Parathyroid adenoma (tissue), 2 donors: ENCODE measurements around the gene TCF25.

Source experiments
- H2AFZ ChIP-seq: fragments of 300-600 bp; sonication (generic); one replicate; pipeline ENCODE4 v1.7.0; 2017; ENCODE audit warnings: antibody characterized with exemption, mild to moderate bottlenecking
- H3K27ac ChIP-seq: fragments of 300-600 bp; sonication (generic); one replicate; pipeline ENCODE4 v1.7.0; 2017
- H3K27me3 ChIP-seq: fragments of 300-600 bp; sonication (generic); one replicate; pipeline ENCODE4 v1.7.0; 2017; ENCODE audit warnings: low read length; ENCODE audit not compliant: control insufficient read depth, insufficient read depth
- H3K36me3 ChIP-seq: fragments of 300-600 bp; sonication (generic); one replicate; pipeline ENCODE4 v1.7.0; 2017; ENCODE audit warnings: low read length; ENCODE audit not compliant: control insufficient read depth, insufficient read depth
- H3K4me1 ChIP-seq: fragments of 300-600 bp; sonication (generic); one replicate; pipeline ENCODE4 v1.7.0; 2017; ENCODE audit warnings: control low read depth
- H3K4me2 ChIP-seq: fragments of 300-600 bp; sonication (generic); one replicate; pipeline ENCODE4 v1.7.0; 2017; ENCODE audit warnings: low read length
- H3K4me3 ChIP-seq: fragments of 300-600 bp; sonication (generic); one replicate; pipeline ENCODE4 v1.7.0; 2017; ENCODE audit warnings: low read depth, low read length
- H3K79me2 ChIP-seq: fragments of 300-600 bp; sonication (generic); one replicate; pipeline ENCODE4 v1.7.0; 2017; ENCODE audit warnings: control low read depth
- H3K9ac ChIP-seq: fragments of 300-600 bp; sonication (generic); one replicate; pipeline ENCODE4 v1.7.0; 2017; ENCODE audit warnings: mild to moderate bottlenecking
- H3K9me3 ChIP-seq: fragments of 300-600 bp; sonication (generic); one replicate; pipeline ENCODE4 v1.7.0; 2017; ENCODE audit warnings: low read length; ENCODE audit not compliant: control insufficient read depth
- TF ChIP-seq, protein P1 (sequence below): fragments of 300-600 bp; sonication (generic); IDR thresholded peaks from one replicate; pipeline ENCODE4 v1.7.0; 2017; ENCODE audit warnings: antibody characterized with exemption, mild to moderate bottlenecking
- donor health status: primary hyperparathyroidism.

Gene TCF25

GRCh38 chr16:89956505-89957215, 83.3 kb downstream of the TCF25 start:
- H3K27ac ChIP-seq = no peak overlapping the region
- no peak overlapping the region for H3K4me2 ChIP-seq
- H2AFZ ChIP-seq = no peak overlapping the region
- no peaks in the 10 kb centered on the region for H3K4me1 ChIP-seq
- H3K36me3 ChIP-seq = no peaks in the 10 kb centered on the region
- H3K4me3 ChIP-seq = no peak overlapping the region
- H3K27me3 ChIP-seq = no peaks in the 10 kb centered on the region
- no peak overlapping the region for H3K9ac ChIP-seq
- H3K79me2 ChIP-seq = no peaks in the 10 kb centered on the region
- TF ChIP-seq, protein P1, sequence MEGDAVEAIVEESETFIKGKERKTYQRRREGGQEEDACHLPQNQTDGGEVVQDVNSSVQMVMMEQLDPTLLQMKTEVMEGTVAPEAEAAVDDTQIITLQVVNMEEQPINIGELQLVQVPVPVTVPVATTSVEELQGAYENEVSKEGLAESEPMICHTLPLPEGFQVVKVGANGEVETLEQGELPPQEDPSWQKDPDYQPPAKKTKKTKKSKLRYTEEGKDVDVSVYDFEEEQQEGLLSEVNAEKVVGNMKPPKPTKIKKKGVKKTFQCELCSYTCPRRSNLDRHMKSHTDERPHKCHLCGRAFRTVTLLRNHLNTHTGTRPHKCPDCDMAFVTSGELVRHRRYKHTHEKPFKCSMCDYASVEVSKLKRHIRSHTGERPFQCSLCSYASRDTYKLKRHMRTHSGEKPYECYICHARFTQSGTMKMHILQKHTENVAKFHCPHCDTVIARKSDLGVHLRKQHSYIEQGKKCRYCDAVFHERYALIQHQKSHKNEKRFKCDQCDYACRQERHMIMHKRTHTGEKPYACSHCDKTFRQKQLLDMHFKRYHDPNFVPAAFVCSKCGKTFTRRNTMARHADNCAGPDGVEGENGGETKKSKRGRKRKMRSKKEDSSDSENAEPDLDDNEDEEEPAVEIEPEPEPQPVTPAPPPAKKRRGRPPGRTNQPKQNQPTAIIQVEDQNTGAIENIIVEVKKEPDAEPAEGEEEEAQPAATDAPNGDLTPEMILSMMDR = no peak
- no peaks in the 10 kb centered on the region for H3K9me3 ChIP-seq

DNA sequence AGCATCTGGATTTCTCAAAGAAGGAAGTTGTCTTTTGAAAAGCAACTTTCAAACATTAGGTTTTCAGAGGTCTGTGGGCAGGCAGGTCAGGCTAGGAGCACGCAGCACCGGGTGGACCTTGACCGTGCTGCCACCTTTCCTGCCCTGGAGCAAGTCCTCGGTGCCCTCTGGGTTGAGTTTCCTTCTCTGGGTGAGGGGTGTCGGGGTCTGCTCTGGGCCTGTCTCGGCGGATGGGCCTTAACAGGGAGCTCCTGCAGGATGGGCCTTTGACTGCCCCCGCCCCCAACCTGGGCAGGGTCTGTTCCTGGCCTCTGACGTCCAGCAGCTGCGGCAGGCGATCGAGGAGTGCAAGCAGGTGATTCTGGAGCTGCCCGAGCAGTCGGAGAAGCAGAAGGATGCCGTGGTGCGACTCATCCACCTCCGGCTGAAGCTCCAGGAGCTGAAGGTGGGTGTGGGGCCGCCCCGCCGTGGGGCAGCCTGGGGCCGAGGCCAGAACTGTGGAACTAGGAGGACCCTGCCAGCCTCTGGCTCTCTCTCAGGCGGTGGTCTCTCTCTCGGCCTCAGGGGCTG, 83.9 kb downstream of the TCF25 start:
- Histone ChIP-seq H3K27ac (no peak overlapping the region), H3K79me2 (no peaks in the 10 kb centered on the region), H3K4me3 (no peak overlapping the region)

DNA sequence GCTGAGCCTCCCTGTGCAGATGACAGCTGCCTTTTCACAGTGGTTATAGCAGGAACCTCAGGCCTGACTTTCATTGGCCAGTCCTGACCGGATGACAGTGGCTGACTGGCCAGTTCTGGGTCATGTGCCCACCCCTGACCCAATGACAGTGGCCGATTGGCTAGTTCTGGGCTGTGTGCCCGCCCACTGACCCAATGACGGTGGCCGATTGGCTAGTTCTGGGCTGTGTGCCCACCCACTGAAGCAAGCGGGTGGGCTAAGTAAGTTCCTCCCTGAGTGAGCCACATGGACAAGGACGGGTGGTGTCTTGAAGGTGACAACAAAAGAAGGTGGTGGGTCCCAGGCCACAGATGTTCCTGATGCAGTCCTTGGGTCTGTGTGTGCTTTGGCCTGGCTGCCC, 84.7 kb downstream of the TCF25 start:
- no peaks in the 10 kb centered on the region for H3K79me2 ChIP-seq
- H3K4me1 ChIP-seq = no peaks in the 10 kb centered on the region
- no peak overlapping the region for H3K4me2 ChIP-seq
- no peak overlapping the region for H3K27ac ChIP-seq
- no peaks in the 10 kb centered on the region for H3K9me3 ChIP-seq
- no peak overlapping the region for H2AFZ ChIP-seq
- H3K9ac ChIP-seq = no peak overlapping the region
- no peaks in the 10 kb centered on the region for H3K27me3 ChIP-seq
- H3K36me3 ChIP-seq = no peaks in the 10 kb centered on the region
- no peak overlapping the region for H3K4me3 ChIP-seq
- TF ChIP-seq, protein P1 = no peak

More for the DNA sequence above, 83.9 kb downstream of the TCF25 start:
- Histone ChIP-seq H3K9me3 (no peaks in the 10 kb centered on the region), H3K4me2 (no peak overlapping the region), H3K4me1 (no peaks in the 10 kb centered on the region), H3K27me3 (no peaks in the 10 kb centered on the region), H3K9ac (no peak overlapping the region), H3K36me3 (no peaks in the 10 kb centered on the region), H2AFZ (no peak overlapping the region)
- TF ChIP-seq, protein P1 = no peak

GRCh38 chr16:89958596-89958995, 85.2 kb downstream of the TCF25 start:
- no peak overlapping the region for H3K27ac ChIP-seq
- H3K4me2 ChIP-seq = no peak overlapping the region
- H2AFZ ChIP-seq = no peak overlapping the region
- H3K4me1 ChIP-seq = no peaks in the 10 kb centered on the region
- no peaks in the 10 kb centered on the region for H3K9me3 ChIP-seq
- no peak overlapping the region for H3K4me3 ChIP-seq
- no peaks in the 10 kb centered on the region for H3K36me3 ChIP-seq
- no peak overlapping the region for H3K9ac ChIP-seq
- H3K27me3 ChIP-seq = no peaks in the 10 kb centered on the region
- H3K79me2 ChIP-seq = no peaks in the 10 kb centered on the region
- TF ChIP-seq, protein P1 = no peak

DNA sequence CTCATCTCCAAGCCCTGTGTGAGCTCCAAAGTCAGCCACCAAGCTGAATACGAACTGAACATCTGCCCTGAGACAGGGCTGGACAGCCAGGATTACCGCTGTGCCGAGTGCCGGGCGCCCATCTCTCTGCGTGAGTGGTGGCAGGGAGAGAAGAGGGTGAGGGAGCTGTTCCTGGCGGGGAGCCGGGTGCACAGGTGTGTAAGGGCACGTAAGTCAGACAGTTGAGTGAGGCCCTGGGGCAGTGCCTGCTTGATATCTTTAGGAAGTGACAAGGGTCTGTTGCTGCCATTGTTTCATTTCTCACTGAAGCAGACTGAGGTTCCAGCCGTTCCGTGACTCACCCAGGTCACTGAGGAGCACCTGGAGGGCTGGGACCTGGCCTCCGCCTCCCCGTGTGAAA, 87.6 kb downstream of the TCF25 start:
- H3K27ac ChIP-seq = no peak overlapping the region
- no peak overlapping the region for H2AFZ ChIP-seq
- H3K9ac ChIP-seq = no peak overlapping the region
- no peaks in the 10 kb centered on the region for H3K27me3 ChIP-seq
- H3K9me3 ChIP-seq = no peaks in the 10 kb centered on the region
- no peaks in the 10 kb centered on the region for H3K79me2 ChIP-seq
- H3K4me3 ChIP-seq = no peak overlapping the region
- no peaks in the 10 kb centered on the region for H3K36me3 ChIP-seq
- H3K4me2 ChIP-seq = no peak overlapping the region
- TF ChIP-seq, protein P1 = no peak
- no peaks in the 10 kb centered on the region for H3K4me1 ChIP-seq
